Hepatocyte (in vitro differentiated cells): ENCODE results near the gene MGAT1. TPM values are rescaled to one million over a fixed set of nuclear protein-coding genes. Genes with fewer than 3 reads are reported as not detected.

Source experiments
- DNase-seq: peaks from one replicate; pipeline ENCODE4 v3.0.0-alpha.2; 2016; ENCODE audit warnings: low spot score
- H2AFZ ChIP-seq: fragments of 200-600 bp; sonication (generic); 2 replicates; pipeline ENCODE4 v1.6.0; 2016; ENCODE audit warnings: antibody characterized with exemption, mild to moderate bottlenecking
- H3K27ac ChIP-seq: fragments of 200-600 bp; sonication (generic); 2 replicates; pipeline ENCODE4 v1.5.1; 2016; ENCODE audit warnings: mild to moderate bottlenecking
- H3K27me3 ChIP-seq: fragments of 200-600 bp; sonication (generic); 2 replicates; pipeline ENCODE4 v1.6.1; 2016
- H3K36me3 ChIP-seq: fragments of 200-600 bp; sonication (generic); replicated peaks from 2 replicates; pipeline ENCODE4 v1.5.1; 2016; ENCODE audit warnings: low read depth; ENCODE audit not compliant: insufficient read depth
- H3K4me1 ChIP-seq: fragments of 200-600 bp; sonication (generic); 2 replicates; pipeline ENCODE4 v1.5.1; 2016; ENCODE audit warnings: mild to moderate bottlenecking, moderate library complexity; ENCODE audit not compliant: insufficient read depth
- H3K4me2 ChIP-seq: fragments of 200-600 bp; sonication (generic); 2 replicates; pipeline ENCODE4 v1.6.0; 2016
- H3K4me3 ChIP-seq: fragments of 200-600 bp; sonication (generic); 2 replicates; pipeline ENCODE4 v1.5.1; 2016; ENCODE audit warnings: mild to moderate bottlenecking
- H3K79me2 ChIP-seq: fragments of 200-600 bp; sonication (generic); 2 replicates; pipeline ENCODE4 v1.6.0; 2017; ENCODE audit warnings: mild to moderate bottlenecking
- H3K9me2 ChIP-seq: fragments of 200-600 bp; sonication (generic); replicated peaks from 2 replicates; pipeline ENCODE4 v1.6.0; 2017; ENCODE audit warnings: mild to moderate bottlenecking; ENCODE audit not compliant: insufficient read depth
- H3K9me3 ChIP-seq: fragments of 200-600 bp; sonication (generic); 2 replicates; pipeline ENCODE4 v1.5.1; 2016; ENCODE audit warnings: low read depth, mild to moderate bottlenecking
- H4K20me1 ChIP-seq: fragments of 200-600 bp; sonication (generic); 2 replicates; pipeline ENCODE4 v1.6.0; 2016; ENCODE audit warnings: mild to moderate bottlenecking; ENCODE audit not compliant: insufficient read depth, poor library complexity, severe bottlenecking
- EZH2 ChIP-seq: fragments of 200-600 bp; sonication (generic); IDR thresholded peaks from 2 replicates; pipeline ENCODE4 v1.6.1; 2016; ENCODE audit warnings: antibody characterized with exemption, mild to moderate bottlenecking, borderline replicate concordance
- EZH2phosphoT487 ChIP-seq: fragments of 200-600 bp; sonication (generic); IDR thresholded peaks from one replicate; pipeline ENCODE4 v1.6.1; 2018; ENCODE audit warnings: antibody characterized with exemption, mild to moderate bottlenecking, low read depth, moderate library complexity; ENCODE audit not compliant: unreplicated experiment, severe bottlenecking
- WGBS: methylation state at CpG from one replicate; pipeline ENCODE4 v1.1.6; 2016; ENCODE audit warnings: low lambda C conversion rate; ENCODE audit errors: missing lambda C conversion rate; 5-methylcytosine and 5-hydroxymethylcytosine counted together
- polyA plus RNA-seq: library from polyadenylated mRNA; unstranded; fragments of >200 nt; fragmentation: Nextera tagmentation; extraction: Ambion mirVana; gene quantifications from 2 replicates; pipeline ENCODE4 v1.2.1, GENCODE V29; 2016
- total RNA-seq: library from RNA; depleted of rRNA; stranded (reverse); fragments of >200 nt; gene quantifications from 2 replicates; pipeline ENCODE4 v1.2.3, GENCODE V29; 2014
- TF ChIP-seq, protein P1 (sequence below): fragments of 200-600 bp; sonication (generic); IDR thresholded peaks from 2 replicates; pipeline ENCODE4 v1.5.1; 2016; ENCODE audit warnings: antibody characterized with exemption, mild to moderate bottlenecking; ENCODE audit not compliant: poor library complexity

The MGAT1 gene
- total and polyA plus RNA-seq, 2 experiments from 2014 or later, result 137 to 151 TPM

DNA sequence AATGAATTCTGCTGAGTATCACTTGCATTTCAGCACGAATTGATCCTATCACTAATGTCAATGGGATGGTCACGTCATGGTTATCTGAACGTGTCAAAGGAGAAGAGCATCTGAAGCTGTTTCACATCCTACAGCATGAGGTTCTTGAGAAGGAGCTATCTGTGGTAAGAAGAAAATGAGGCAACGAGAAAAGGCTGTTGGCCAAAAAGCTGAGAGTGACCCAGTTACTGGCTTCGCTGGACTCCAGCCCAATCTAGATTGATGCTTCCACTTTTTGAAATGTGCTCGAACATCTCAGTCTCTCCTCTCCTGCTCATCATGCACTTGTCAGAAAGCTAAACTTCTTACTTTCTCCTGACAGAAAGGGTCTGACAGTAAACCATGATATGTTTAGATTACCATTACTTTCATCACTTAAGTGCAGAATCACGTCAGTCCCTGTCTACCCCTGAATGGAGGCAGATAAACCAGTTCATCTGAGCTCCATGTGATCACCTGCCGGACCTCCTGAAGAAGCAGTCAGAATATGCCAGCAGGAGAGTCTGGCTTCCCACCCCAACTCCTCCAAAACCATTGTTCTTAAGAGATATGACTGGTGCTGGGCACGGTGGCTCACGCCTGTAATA is 22.5 kb downstream of the MGAT1 start:
- Histone ChIP-seq H4K20me1 (no peaks in the 10 kb centered on the region), H3K4me2 (no peak overlapping the region), H3K9me3 (no peaks in the 10 kb centered on the region), H3K79me2 (no peaks in the 10 kb centered on the region), H3K36me3 (no peaks in the 10 kb centered on the region), H3K4me1 (peaks cover 4% of the 10 kb centered on the region), H3K9me2 (no peaks in the 10 kb centered on the region), H3K27me3 (peaks cover 4% of the 10 kb centered on the region), H3K4me3 (no peak overlapping the region), H2AFZ (no peak overlapping the region), H3K27ac (no peak overlapping the region)
- no peak for TF ChIP-seq EZH2phosphoT487
- no peak for DNase-seq
- 83% methylated on average over 10 of the region's 10 CpGs for WGBS

DNA sequence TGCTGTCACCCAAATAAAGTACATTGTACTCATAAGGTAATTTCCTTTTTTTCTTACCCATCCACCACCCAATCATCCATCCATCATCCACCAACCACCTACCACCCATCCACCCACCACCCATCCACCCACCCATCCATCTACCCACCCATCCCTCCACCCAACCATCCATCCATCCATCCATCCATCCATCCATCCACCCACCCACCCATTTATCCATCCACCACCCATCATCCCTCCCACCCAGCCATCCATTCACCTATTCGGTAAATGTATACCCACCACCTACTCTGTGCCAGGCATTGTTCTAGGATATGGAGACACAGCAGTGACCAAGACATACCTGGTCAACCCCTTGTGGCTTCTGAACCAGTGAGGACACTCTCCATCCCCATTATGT is 25.1 kb downstream of the MGAT1 start:
- no peak overlapping the region for H3K4me3 ChIP-seq
- no peaks in the 10 kb centered on the region for H3K79me2 ChIP-seq
- no peaks in the 10 kb centered on the region for H3K4me1 ChIP-seq
- H3K9me3 ChIP-seq, result no peaks in the 10 kb centered on the region
- no peaks in the 10 kb centered on the region for H3K36me3 ChIP-seq
- no peak overlapping the region for H3K27ac ChIP-seq
- TF ChIP-seq EZH2 (no peak), EZH2phosphoT487 (no peak)
- TF ChIP-seq, protein P1, sequence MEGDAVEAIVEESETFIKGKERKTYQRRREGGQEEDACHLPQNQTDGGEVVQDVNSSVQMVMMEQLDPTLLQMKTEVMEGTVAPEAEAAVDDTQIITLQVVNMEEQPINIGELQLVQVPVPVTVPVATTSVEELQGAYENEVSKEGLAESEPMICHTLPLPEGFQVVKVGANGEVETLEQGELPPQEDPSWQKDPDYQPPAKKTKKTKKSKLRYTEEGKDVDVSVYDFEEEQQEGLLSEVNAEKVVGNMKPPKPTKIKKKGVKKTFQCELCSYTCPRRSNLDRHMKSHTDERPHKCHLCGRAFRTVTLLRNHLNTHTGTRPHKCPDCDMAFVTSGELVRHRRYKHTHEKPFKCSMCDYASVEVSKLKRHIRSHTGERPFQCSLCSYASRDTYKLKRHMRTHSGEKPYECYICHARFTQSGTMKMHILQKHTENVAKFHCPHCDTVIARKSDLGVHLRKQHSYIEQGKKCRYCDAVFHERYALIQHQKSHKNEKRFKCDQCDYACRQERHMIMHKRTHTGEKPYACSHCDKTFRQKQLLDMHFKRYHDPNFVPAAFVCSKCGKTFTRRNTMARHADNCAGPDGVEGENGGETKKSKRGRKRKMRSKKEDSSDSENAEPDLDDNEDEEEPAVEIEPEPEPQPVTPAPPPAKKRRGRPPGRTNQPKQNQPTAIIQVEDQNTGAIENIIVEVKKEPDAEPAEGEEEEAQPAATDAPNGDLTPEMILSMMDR, result no peak
- H4K20me1 ChIP-seq, result no peaks in the 10 kb centered on the region
- H3K27me3 ChIP-seq, result peaks cover 4% of the 10 kb centered on the region
- no peaks in the 10 kb centered on the region for H3K9me2 ChIP-seq
- 100% methylated on average over 1 of the region's 1 CpG for WGBS
- no peak overlapping the region for H2AFZ ChIP-seq
- no peak for DNase-seq
- H3K4me2 ChIP-seq, result no peak overlapping the region

DNA sequence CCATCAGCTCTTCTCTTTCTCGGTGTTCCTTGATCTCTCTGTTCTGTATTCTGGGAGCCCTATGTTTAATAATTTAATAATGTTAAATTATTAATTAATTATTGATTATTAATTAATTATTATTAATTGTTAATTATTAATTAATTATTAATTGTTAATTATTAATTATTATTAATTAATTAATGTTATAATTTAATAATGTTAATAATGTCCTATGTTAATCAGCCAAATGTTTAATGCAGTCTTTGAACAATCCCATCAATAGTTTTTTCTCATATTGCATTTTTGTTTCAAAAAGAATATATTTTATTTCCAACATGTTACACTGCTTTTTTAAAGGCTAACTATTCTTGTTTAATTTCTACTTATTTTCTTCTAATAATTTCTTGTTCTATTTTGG is 26.2 kb downstream of the MGAT1 start:
- WGBS, result 100% methylated on average over 1 of the region's 1 CpG
- Histone ChIP-seq H2AFZ (no peak overlapping the region), H3K79me2 (no peaks in the 10 kb centered on the region), H3K9me2 (no peaks in the 10 kb centered on the region), H3K9me3 (no peaks in the 10 kb centered on the region), H3K4me1 (no peaks in the 10 kb centered on the region), H4K20me1 (no peaks in the 10 kb centered on the region), H3K27me3 (peaks cover 4% of the 10 kb centered on the region), H3K27ac (no peak overlapping the region), H3K4me2 (no peak overlapping the region), H3K36me3 (no peaks in the 10 kb centered on the region), H3K4me3 (no peak overlapping the region)
- DNase-seq, result no peak
- TF ChIP-seq EZH2 (no peak), EZH2phosphoT487 (no peak)
- TF ChIP-seq, protein P1, result no peak

DNA sequence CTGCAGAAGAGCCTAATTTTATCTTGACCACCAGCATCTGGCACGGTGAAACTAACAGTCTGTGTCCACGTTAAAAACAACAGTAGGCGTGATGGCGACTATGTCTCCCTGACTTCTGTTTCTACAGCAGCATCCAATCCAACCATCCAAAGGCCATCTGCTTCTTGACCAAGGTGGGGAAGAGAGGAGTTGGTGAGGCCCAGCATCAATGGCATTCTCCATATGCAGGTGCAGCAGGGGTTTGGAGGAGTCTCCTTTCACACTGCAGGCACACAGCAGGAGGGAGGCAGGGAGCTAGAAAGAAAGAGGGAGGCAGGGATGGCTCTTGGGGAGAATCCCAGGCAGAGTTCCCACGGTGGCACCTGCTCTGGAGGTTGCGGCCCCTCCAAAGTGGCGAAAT is 27.0 kb downstream of the MGAT1 start:
- Histone ChIP-seq H3K79me2 (no peaks in the 10 kb centered on the region), H3K9me2 (no peaks in the 10 kb centered on the region), H3K4me2 (no peak overlapping the region), H3K27ac (no peak overlapping the region), H3K27me3 (peaks cover 4% of the 10 kb centered on the region), H4K20me1 (no peaks in the 10 kb centered on the region), H3K9me3 (no peaks in the 10 kb centered on the region), H2AFZ (no peak overlapping the region), H3K36me3 (no peaks in the 10 kb centered on the region), H3K4me1 (no peaks in the 10 kb centered on the region), H3K4me3 (no peak overlapping the region)
- DNase-seq, result no peak
- 82% methylated on average over 7 of the region's 7 CpGs for WGBS
- TF ChIP-seq, protein P1, result no peak
- TF ChIP-seq EZH2, result no peak
- no peak for TF ChIP-seq EZH2phosphoT487
